GOT3 (cell line): Measurements from ENCODE around the gene OPCML.

Experiments used
- DNase-seq: peaks from one replicate; lab custom pipeline; 2025; ENCODE audit warnings: mixed read lengths; lab: John Stamatoyannopoulos, UW

Gene OPCML

GRCh38 chr11:133133606-133134005 is 398.7 kb downstream of the OPCML start:
- no peak for DNase-seq

- DNase-seq, result no peak
These were observed 399.3 kb downstream of the OPCML start for GRCh38 chr11:133133050-133133449.

GRCh38 chr11:133127741-133128140 is 404.6 kb downstream of the OPCML start:
- no peak for DNase-seq

DNA sequence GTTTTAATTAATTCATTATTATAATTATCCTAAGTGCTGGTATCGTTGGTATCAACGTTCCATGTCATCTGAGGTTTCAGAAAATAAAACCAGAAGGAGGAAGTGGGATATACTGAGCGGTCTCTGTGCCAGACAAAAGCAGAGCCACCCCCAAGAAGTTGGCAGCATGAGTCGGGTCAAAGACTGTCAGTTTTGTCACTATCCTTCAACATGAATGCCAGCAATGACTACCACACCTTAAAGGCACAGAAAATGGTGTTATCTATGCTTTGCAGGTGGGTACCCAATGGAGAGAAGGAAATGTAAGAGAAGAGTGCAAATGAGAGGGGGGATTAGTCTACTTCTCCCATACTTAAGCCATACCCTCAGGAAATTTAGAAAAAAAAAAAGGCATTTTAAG is 408.5 kb downstream of the OPCML start:
- no peak for DNase-seq

DNA sequence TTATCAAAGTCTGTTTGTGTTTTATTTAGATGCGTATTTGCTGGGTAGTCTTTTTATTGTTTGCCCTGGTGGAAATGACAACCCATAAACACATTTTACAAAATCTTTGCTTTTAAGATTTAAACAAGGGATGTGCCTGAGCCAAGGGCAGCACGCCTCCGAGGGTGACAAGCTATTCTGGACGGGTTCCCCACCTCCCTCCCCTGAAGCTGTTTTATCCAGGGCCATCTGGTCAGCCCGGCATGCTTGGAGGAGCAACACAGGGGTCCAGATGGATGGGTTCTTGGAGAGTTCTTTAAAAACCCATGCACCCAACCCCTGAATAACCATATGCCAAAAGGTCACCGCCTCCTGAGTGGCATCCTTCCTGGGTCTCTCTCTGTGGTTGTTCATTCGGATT is 408.9 kb downstream of the OPCML start:
- DNase-seq, result no peak

DNA sequence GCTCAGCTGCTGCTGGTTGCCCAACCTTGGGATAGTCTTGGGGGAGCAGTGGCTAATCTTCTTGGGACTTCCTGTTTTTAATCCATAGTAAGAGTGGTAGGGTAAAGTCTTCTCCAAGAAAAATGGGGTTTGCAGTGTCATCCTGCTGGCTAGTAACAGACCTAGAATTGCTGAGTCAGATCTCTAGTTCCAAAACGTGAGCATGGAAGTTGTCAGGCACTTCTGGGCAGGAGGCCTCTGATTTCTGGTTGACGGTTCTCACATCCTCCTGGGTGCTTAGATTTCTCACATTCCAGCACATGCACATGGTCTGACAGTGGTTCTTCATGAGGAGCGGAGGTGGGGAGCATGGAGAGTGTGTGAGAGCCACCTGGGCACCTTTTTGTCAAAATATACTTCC is 410.0 kb downstream of the OPCML start:
- no peak for DNase-seq

GRCh38 chr11:133118563-133119268 is 413.6 kb downstream of the OPCML start:
- DNase-seq, result no peak

- no peak for DNase-seq
These were observed 417.2 kb downstream of the OPCML start for GRCh38 chr11:133115099-133115498.

- DNase-seq, result no peak
These were observed 424.5 kb downstream of the OPCML start for GRCh38 chr11:133107763-133108162.

- DNase-seq, result no peak
These were observed 425.2 kb downstream of the OPCML start for GRCh38 chr11:133107136-133107535.

GRCh38 chr11:133106417-133106816 is 425.9 kb downstream of the OPCML start:
- DNase-seq, result no peak

DNA sequence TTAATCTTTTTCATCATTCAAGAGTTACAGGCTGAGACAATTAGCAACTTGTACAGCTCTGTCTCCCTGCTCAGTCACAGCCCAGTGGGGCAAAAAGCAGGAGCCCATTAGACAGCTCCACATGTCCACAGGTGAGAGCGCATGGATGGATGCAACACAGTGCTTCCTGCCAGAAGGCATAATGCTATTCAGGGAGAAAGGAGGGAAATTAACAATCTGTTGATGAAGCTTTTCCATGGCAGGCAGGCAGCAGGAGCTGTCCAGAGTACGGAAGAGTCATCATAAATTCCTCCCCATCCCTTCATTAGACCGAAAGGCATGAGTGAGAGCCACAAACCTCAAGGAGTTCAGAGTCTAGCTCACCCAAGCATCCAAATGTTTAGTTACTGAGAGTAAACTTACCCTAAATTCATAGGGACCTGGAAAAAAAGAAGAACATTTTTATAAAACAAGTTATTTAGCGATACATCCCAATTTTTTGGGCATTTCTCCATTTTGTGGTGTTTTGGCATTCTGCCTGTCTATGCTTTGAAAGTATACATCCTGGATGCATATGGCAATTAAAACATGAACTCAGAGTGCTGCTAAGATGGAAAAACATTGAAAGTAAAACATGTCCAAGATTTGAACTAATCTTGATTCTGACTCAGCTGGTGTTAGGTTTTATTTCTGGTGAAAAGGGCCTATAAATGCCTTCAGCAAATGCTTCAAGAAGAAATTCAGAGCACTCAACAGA is 428.1 kb downstream of the OPCML start:
- DNase-seq, result no peak

DNA sequence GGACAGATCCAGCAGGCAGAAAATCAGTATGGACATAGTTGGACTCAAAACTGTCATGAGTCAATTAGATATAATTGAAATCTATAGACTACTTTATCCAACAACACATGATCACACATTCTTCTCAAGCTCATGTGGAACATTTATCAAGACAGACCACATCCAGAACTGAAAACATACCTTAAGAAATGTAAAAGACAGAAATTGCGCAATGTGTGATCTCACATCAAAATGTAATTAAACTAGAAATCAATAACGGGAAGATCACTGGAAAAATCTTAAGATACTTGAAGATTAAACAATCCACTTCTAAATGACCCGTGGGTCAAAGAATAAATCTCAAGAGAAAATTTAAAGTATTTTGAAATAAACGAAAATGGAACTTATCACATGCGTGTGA is 435.3 kb downstream of the OPCML start:
- DNase-seq, result no peak

DNA sequence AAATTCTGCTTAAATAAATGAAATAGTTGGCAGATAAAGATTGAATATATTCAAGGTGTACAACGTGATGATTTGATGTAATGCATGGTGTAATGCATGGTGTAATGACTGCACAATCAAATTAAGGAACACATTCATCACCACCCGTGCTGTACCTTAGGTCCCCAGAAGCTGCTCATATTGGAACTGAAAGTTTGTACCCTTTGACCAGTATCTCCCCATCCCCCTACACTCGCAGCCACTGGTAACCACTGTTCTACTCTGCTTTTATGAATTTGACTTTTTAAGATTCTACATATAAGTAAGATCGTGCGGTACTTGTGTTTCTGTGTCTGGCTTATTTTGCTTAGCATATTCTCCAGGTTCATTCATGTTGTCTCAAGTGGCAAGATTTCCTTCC is 445.8 kb downstream of the OPCML start:
- DNase-seq, result no peak

- no peak for DNase-seq
These were observed 449.3 kb downstream of the OPCML start for GRCh38 chr11:133082841-133083488.

DNA sequence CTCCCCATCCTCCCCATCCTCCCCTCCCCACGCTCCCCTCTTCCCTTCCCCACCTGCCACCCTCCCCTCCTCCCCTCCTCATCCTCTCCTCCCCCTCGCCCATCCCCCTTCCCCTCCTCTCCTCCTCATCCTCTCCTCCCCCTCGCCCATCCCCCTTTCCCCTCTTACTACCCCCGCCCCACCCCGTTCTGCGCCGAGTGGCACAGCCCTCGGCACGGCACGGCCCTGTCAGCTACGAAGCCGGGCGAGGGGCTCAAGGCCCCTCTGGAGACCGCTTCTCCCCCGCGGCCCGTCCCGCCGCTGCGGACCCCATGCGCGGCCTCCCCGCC is 449.9 kb downstream of the OPCML start:
- no peak for DNase-seq

DNA sequence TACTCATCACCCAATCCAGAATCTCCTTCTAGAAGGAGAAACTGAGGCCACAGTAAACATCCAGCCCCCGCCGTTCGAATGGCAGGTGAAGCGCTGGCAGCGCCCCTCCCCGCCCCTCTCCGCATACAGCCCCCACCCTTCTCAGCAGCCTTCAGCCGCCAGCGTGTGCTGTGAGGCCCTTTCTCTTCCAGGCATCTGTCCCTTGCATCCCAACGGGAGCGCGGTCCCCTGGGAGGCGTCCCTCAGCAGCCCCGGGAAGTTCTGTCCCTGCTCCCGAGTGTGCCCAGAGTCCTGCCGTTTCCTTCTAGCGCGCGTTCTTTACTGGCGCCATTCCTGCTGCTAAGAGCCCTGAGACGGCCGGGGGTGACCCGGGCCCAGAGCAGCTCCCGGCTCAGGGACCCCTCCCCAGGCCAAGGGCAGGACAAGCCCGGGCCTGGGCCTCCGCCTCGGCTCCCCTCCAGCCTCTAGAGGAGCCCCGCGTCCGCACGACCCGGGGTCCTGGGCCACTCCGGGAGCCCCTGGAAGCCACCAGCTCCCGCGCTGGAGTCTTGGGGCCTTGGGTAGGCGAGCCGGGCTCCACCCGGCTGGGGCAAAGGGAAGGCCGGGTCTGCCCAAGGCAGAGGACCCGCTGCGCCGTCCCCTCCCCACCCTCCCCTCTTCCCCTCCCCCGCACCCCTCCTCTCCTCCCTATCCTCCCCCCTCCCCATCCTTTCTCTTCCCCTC is 450.4 kb downstream of the OPCML start:
- DNase-seq, result no peak

DNA sequence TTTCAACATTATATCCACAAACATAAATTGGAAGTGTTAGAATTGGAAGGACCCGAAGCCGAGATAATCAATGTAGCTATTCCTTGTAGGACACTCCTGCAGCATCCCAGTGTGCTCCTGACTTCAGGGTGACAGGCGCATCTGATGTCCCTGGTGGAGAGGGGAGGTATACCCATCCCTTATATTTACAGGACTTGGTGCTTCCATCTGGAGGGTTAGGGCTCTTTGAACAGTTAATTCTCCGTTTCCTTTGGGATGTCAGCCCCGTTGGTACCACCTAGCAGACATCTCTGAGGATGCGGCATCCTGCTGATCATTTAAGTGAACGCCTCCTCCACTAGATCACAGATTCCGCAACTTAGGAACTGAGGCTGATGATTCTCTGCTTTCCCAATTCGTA is 451.3 kb downstream of the OPCML start:
- no peak for DNase-seq

- no peak for DNase-seq
These were observed 453.5 kb downstream of the OPCML start for GRCh38 chr11:133078591-133079404.

- DNase-seq, result no peak
These were observed 454.3 kb downstream of the OPCML start for GRCh38 chr11:133078012-133078411.

DNA sequence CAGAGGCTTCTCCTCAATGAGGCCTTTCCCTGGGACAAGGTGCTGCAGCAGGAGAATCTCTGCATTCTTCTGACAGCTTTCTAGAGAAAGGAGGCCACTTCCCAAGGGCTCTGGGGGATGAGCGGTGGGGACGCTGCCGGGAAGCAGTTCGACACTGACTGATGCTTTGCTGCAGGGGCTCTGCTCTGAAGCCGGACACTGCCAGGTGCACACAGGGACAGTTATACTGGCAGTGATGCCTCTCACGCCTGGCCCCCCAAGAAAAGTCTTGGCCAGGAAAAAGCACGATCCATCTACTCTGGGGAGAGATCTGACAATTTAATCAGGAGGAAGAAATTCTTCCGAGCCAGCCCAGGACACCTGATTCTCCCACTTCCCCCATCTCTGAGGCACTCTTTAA is 456.9 kb downstream of the OPCML start:
- no peak for DNase-seq
